Measurements from ENCODE around the gene KRT76. TPM values are rescaled to one million over a fixed set of nuclear protein-coding genes. Genes with fewer than 3 reads are reported as not detected.

The KRT76 gene
- total and polyA plus RNA-seq, 2 experiments from 2014 or later, result not detected

GRCh38 chr12:52807544-52808470 is 30.7 kb upstream of the KRT76 start:
- in situ Hi-C loops (cut with MboI), result no loop called here

GRCh38 chr12:52806821-52807543 is 29.8 kb upstream of the KRT76 start:
- no peak overlapping the region for H2AFZ ChIP-seq
- no peak overlapping the region for H3K27ac ChIP-seq
- H3K9ac ChIP-seq, result no peak overlapping the region
- H3K4me2 ChIP-seq (ENCODE audit: unreplicated experiment), result no peak overlapping the region
- no peaks in the 10 kb centered on the region for H4K20me1 ChIP-seq (ENCODE audit: insufficient read depth)
- 63 to 70% methylated on average over 11 of the region's 11 CpGs for WGBS, 2 experiments (ENCODE audit: low coverage in 1 of 2, low lambda C conversion rate in 2 of 2, missing lambda C conversion rate in 2 of 2)
- H3K9me2 ChIP-seq (ENCODE audit: insufficient read depth), result no peaks in the 10 kb centered on the region
- DNase-seq, result no peak
- H3K36me3 ChIP-seq (ENCODE audit: low read depth), result no peaks in the 10 kb centered on the region
- peaks cover 42% of the 10 kb centered on the region for H3K27me3 ChIP-seq (replicated peaks; ENCODE audit: insufficient read depth)
- H3K4me3 ChIP-seq, result no peak overlapping the region
- TF ChIP-seq EZH2 (IDR thresholded peaks at IDR 0.05; ENCODE audit: insufficient read depth, poor library complexity, severe bottlenecking), result no peak
- TF ChIP-seq EZH2phosphoT487 (IDR thresholded peaks at IDR 0.05; ENCODE audit: insufficient read depth, low read depth), result no peak
- H3K79me2 ChIP-seq (ENCODE audit: insufficient read depth), result no peaks in the 10 kb centered on the region
- H3K9me3 ChIP-seq (ENCODE audit: low read depth), result no peaks in the 10 kb centered on the region
- no peaks in the 10 kb centered on the region for H3F3A ChIP-seq (ENCODE audit: insufficient read depth)
- no peaks in the 10 kb centered on the region for H3K4me1 ChIP-seq (ENCODE audit: insufficient read depth)
- in situ Hi-C loops (cut with MboI), result no loop called here

More at GRCh38 chr12:52807544-52808470, 30.7 kb upstream of the KRT76 start:
- H3K27me3 ChIP-seq (replicated peaks; ENCODE audit: insufficient read depth), result peaks cover 44% of the 10 kb centered on the region
- no peak overlapping the region for H3K9ac ChIP-seq
- DNase-seq, result no peak
- WGBS, 2 experiments (ENCODE audit: low coverage in 1 of 2, low lambda C conversion rate in 2 of 2, missing lambda C conversion rate in 2 of 2), result 76 to 77% methylated on average over 16 of the region's 16 CpGs
- no peak overlapping the region for H3K27ac ChIP-seq
- no peak overlapping the region for H2AFZ ChIP-seq
- no peaks in the 10 kb centered on the region for H3F3A ChIP-seq (ENCODE audit: insufficient read depth)
- H3K4me3 ChIP-seq, result no peak overlapping the region
- no peaks in the 10 kb centered on the region for H3K9me3 ChIP-seq (ENCODE audit: low read depth)
- no peaks in the 10 kb centered on the region for H3K36me3 ChIP-seq (ENCODE audit: low read depth)
- no peaks in the 10 kb centered on the region for H3K9me2 ChIP-seq (ENCODE audit: insufficient read depth)
- TF ChIP-seq EZH2 (IDR thresholded peaks at IDR 0.05; ENCODE audit: insufficient read depth, poor library complexity, severe bottlenecking) (no peak), EZH2phosphoT487 (IDR thresholded peaks at IDR 0.05; ENCODE audit: insufficient read depth, low read depth) (no peak)
- no peaks in the 10 kb centered on the region for H3K4me1 ChIP-seq (ENCODE audit: insufficient read depth)
- no peak overlapping the region for H3K4me2 ChIP-seq (ENCODE audit: unreplicated experiment)
- no peaks in the 10 kb centered on the region for H4K20me1 ChIP-seq (ENCODE audit: insufficient read depth)
- no peaks in the 10 kb centered on the region for H3K79me2 ChIP-seq (ENCODE audit: insufficient read depth)

- Histone ChIP-seq H3K9me3 (ENCODE audit: low read depth) (no peaks in the 10 kb centered on the region), H3K9me2 (ENCODE audit: insufficient read depth) (no peaks in the 10 kb centered on the region)
- 75 to 83% methylated on average over 3 of the region's 3 CpGs for WGBS, 2 experiments (ENCODE audit: low coverage in 1 of 2, low lambda C conversion rate in 2 of 2, missing lambda C conversion rate in 2 of 2)
These were observed 29.1 kb upstream of the KRT76 start for GRCh38 chr12:52806169-52806811.

GRCh38 chr12:52805739-52806138 is 28.6 kb upstream of the KRT76 start:
- DNase-seq, result no peak
- Histone ChIP-seq H2AFZ (no peak overlapping the region), H4K20me1 (ENCODE audit: insufficient read depth) (no peaks in the 10 kb centered on the region), H3F3A (ENCODE audit: insufficient read depth) (no peaks in the 10 kb centered on the region), H3K9me2 (ENCODE audit: insufficient read depth) (no peaks in the 10 kb centered on the region), H3K79me2 (ENCODE audit: insufficient read depth) (no peaks in the 10 kb centered on the region), H3K36me3 (ENCODE audit: low read depth) (no peaks in the 10 kb centered on the region), H3K4me1 (ENCODE audit: insufficient read depth) (no peaks in the 10 kb centered on the region), H3K4me2 (ENCODE audit: unreplicated experiment) (no peak overlapping the region), H3K27ac (no peak overlapping the region), H3K9ac (no peak overlapping the region), H3K4me3 (no peak overlapping the region), H3K27me3 (replicated peaks; ENCODE audit: insufficient read depth) (peaks cover 38% of the 10 kb centered on the region), H3K9me3 (ENCODE audit: low read depth) (no peaks in the 10 kb centered on the region)
- in situ Hi-C loops (cut with MboI), result no loop called here
- WGBS, 2 experiments (ENCODE audit: low coverage in 1 of 2, low lambda C conversion rate in 2 of 2, missing lambda C conversion rate in 2 of 2), result 70 to 71% methylated on average over 3 of the region's 3 CpGs
- TF ChIP-seq EZH2phosphoT487 (IDR thresholded peaks at IDR 0.05; ENCODE audit: insufficient read depth, low read depth), result no peak
- no peak for TF ChIP-seq EZH2 (IDR thresholded peaks at IDR 0.05; ENCODE audit: insufficient read depth, poor library complexity, severe bottlenecking)

More at GRCh38 chr12:52806169-52806811, 29.1 kb upstream of the KRT76 start:
- no peak overlapping the region for H2AFZ ChIP-seq
- no peak overlapping the region for H3K4me3 ChIP-seq
- TF ChIP-seq EZH2phosphoT487 (IDR thresholded peaks at IDR 0.05; ENCODE audit: insufficient read depth, low read depth) (no peak), EZH2 (IDR thresholded peaks at IDR 0.05; ENCODE audit: insufficient read depth, poor library complexity, severe bottlenecking) (no peak)
- H3K36me3 ChIP-seq (ENCODE audit: low read depth), result no peaks in the 10 kb centered on the region
- no peaks in the 10 kb centered on the region for H4K20me1 ChIP-seq (ENCODE audit: insufficient read depth)
- in situ Hi-C loops (cut with MboI), result no loop called here
- H3K27ac ChIP-seq, result no peak overlapping the region
- peaks cover 42% of the 10 kb centered on the region for H3K27me3 ChIP-seq (replicated peaks; ENCODE audit: insufficient read depth)
- no peaks in the 10 kb centered on the region for H3K4me1 ChIP-seq (ENCODE audit: insufficient read depth)
- no peak overlapping the region for H3K4me2 ChIP-seq (ENCODE audit: unreplicated experiment)
- H3K9ac ChIP-seq, result no peak overlapping the region
- H3K79me2 ChIP-seq (ENCODE audit: insufficient read depth), result no peaks in the 10 kb centered on the region
- H3F3A ChIP-seq (ENCODE audit: insufficient read depth), result no peaks in the 10 kb centered on the region
- no peak for DNase-seq

Data from GM23248 (cell line).